Thyroid gland (tissue), 4 donors: ENCODE measurements around the gene CWF19L2.

Source experiments
- POLR2A ChIP-seq, 2 donors: fragments of 450-650 bp; IDR thresholded peaks; one replicate each; pipeline ENCODE4 v1.6.1; 2017; ENCODE audit warnings: antibody characterized with exemption in 2 of 2, mild to moderate bottlenecking in 2 of 2, moderate library complexity in 1 of 2
- TF ChIP-seq, protein P1 (sequence below), 6 experiments: fragments of 200-600 bp in 3 of 6; fragments of 450-650 bp in 3 of 6; sonication (generic) in 3 of 6; IDR thresholded peaks; one replicate each; pipeline ENCODE4 v1.5.1; 2016 to 2019; ENCODE audit warnings: antibody characterized with exemption in 6 of 6, mild to moderate bottlenecking in 2 of 6, inconsistent platforms in 1 of 6, moderate library complexity in 1 of 6

DNA sequence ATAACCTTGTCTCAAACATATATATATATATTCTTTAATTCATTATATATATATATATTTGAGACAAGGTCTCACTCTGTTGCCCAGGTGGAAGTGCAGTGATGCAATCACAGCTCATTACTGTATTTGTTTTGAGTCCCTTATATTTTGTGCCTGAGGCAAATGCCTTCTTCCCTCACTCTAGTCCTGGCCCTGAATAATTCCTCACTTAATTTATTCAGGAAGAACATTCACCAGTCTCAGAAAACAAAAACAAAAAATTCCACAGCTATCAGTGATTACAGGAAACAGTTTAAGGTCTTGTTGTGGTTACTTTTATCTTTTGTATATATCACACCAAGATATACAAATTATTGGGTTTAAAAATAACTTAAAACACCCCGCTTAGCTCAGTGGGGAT, 155.7 kb downstream of the CWF19L2 start:
- no peak for TF ChIP-seq POLR2A (IDR thresholded peaks at IDR 0.05)
- TF ChIP-seq, protein P1, sequence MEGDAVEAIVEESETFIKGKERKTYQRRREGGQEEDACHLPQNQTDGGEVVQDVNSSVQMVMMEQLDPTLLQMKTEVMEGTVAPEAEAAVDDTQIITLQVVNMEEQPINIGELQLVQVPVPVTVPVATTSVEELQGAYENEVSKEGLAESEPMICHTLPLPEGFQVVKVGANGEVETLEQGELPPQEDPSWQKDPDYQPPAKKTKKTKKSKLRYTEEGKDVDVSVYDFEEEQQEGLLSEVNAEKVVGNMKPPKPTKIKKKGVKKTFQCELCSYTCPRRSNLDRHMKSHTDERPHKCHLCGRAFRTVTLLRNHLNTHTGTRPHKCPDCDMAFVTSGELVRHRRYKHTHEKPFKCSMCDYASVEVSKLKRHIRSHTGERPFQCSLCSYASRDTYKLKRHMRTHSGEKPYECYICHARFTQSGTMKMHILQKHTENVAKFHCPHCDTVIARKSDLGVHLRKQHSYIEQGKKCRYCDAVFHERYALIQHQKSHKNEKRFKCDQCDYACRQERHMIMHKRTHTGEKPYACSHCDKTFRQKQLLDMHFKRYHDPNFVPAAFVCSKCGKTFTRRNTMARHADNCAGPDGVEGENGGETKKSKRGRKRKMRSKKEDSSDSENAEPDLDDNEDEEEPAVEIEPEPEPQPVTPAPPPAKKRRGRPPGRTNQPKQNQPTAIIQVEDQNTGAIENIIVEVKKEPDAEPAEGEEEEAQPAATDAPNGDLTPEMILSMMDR (IDR thresholded peaks at IDR 0.05): no peak
